Body of pancreas (tissue), 4 donors: Measurements from ENCODE around the gene NHP2.

Source experiments
- CTCF ChIP-seq, 7 experiments: fragments of 450-650 bp in 4 of 7; fragments of 200-600 bp in 3 of 7; sonication (generic) in 3 of 7; IDR thresholded peaks; one replicate each; pipeline ENCODE4 v1.5.1; 2016 to 2019; ENCODE audit warnings: antibody characterized with exemption in 7 of 7
- POLR2A ChIP-seq, 3 donors: fragments of 450-650 bp; IDR thresholded peaks; one replicate each; pipeline ENCODE4 v1.6.1; 2016; ENCODE audit warnings: antibody characterized with exemption in 3 of 3, mild to moderate bottlenecking in 2 of 3

- TF ChIP-seq CTCF (IDR thresholded peaks at IDR 0.05) (no peak), POLR2A (IDR thresholded peaks at IDR 0.05) (no peak)
Observed at GRCh38 chr5:178199581-178200434, 46.1 kb upstream of the NHP2 start.
